HG02798 (cell line): Measurements from ENCODE around the gene BCAR3.

Experiments
- ATAC-seq: cut with Tn5 transposase; IDR thresholded peaks from one replicate; pipeline ENCODE4 v1.9.1; 2021; ENCODE audit warnings: mild to moderate bottlenecking; ENCODE audit not compliant: unreplicated experiment, poor library complexity

The BCAR3 gene

DNA sequence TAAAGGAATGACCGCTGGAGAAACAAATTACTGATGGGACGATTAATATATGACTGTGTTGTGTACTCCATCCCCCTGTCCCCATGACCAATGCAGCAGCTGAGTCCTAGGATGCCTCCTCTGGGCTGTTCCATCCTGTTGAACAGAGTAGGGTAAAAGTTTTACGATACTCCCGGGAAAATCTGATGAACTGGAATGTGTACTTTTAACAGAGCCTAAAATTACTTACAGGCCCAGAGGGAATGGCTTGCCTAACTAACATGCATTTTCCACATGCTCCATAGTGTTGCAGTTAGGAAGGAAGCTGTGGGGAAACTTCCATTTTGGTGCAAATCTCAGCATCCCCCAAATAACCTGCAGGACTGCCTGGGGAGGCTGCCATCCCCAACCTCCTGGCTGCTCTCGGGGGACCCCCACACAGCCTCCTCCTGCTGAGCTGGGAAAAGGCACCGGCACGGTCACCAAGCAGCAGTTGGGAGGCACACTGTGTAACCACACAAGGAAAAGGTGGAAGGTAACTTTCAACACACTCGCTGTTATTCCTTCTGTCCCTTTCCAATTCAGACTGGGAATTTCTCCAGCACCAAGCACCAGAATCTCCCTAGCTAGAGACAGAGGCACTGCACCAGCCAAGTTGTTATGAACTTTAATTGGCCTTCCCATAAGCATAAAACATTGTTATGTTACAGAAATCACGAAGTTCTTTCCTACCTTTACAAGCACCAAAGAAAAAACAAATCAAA lies 97.2 kb downstream of the BCAR3 start:
- ATAC-seq = no peak

DNA sequence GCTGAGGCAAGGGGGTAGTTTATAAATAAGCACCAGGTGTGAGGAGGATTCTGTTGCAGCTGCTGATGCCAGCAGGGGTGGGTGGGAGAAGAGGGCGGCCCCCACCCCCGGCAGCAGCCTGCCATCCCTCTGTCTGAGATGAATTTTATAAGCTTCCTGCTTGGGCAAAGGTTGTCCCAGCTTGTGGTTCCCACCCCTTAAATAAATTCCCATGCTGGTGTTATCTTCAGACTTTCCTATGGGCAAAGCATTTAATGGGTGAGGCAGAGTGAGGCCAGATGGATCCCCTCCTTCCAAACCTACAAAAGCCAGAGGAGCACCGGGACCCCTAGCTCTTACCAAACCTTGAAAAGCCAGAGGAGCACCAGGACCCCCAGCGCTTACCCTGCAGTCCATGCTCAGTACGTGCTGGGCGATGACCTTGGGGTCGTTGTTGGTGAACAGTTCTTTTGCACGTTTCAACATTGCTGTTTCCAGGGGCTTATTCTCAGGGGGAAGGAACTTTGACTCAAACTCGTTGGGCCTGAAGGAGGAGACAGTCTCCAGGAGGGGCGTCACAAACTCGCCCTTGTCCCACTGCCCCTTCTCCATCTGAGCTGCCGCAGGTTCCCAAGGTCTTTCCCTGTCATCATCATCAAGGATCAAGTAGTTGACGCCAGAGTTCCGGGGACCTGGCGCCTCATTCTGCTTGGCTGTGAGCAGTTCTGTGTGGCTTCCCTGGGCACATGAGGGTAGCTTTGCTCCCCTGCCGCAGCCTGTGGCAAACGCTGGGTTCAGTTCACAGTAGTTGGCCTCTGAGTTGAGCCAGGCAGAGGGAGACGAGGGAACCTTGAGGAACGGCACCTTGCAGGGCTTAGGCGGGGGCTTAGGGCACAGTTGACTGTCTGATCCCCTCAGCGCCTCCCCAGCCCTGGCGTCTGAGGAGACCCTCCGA lies 99.5 kb downstream of the BCAR3 start:
- ATAC-seq = no peak

GRCh38 chr1:93579891-93580290 lies 101.7 kb downstream of the BCAR3 start:
- no peak for ATAC-seq

GRCh38 chr1:93578911-93579825 lies 102.5 kb downstream of the BCAR3 start:
- ATAC-seq = no peak

DNA sequence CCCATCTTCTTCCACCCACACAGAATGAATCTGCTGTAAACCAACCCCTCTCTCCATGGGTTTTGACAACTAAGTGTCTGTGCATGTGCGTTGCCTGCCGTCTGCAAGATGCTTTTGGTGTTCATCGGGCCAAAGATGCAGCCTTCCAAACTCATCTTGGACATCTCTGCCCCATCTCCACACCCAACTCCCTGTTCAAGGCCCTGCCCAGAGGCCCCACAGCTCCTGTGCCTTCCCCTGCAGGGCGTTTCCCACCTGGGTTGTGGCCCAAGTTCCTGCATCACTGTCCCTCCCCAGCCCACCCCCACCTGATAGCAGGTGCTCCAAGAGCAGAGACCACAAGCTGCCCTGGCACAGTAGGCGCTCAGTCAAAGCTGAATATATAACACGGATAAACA lies 103.2 kb downstream of the BCAR3 start:
- no peak for ATAC-seq

DNA sequence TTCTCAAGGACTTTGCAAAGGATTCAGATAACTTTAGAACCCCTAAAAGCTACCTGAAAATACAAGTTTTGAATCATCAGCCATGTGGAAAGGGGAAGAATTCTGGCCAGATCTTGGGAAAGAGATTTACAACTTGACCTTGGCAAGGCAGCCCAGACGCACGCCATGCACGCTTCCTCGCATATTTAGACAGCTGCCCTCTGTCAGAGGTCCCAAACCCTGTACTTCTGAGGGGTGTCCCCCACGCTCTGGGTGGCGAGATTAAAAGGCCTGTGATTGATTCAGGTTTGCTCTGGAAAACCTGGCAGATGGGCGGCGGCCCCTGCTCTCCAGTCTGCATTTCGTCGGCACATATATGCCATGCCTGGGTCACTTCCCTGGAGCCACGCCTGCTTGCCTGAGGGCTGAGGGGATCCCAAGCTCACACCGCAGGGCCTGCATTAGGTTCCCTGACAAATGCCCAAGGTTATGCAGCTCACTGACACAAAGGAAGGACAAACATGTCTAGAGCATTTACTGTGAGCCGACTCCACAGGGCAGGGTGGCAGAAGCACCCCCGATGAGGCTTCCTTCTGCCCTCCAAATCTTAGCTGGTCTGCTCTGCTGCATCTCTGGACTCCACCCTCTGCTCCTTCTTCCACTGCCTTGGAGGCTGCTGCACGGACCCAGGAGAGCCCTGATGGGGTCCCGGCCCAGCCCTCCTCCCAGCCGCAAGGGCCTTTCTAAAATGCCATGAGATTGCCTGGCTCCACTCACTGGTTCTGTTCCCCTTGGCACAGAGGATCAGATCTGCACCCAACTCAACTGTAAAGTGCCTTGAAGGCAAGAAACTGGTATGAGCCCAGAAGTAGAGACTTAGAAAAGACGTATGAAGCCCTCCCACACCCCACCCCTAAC lies 103.9 kb downstream of the BCAR3 start:
- no peak for ATAC-seq

DNA sequence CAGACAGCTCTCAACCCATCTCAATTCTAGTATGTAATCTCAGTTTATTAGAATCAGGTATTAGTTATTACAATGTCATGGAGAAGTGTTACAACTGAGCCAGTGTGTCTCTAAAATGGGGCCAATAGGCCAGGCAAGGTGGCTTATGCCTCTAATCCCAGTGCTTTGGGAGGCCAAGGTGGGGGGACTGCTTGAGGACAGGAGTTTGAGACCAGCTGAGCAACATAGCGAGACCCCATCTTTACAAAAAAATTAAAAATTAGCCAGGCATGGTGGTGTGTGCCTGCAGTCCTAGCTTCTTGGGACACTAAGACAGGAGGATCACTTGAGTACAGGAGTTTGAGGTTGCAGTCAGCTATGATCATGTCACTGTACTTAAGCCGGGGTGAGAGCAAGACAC lies 104.9 kb downstream of the BCAR3 start:
- ATAC-seq = no peak

- no peak for ATAC-seq
Measured at GRCh38 chr1:93576346-93576745, 105.3 kb downstream of the BCAR3 start.

GRCh38 chr1:93575621-93576284 lies 105.9 kb downstream of the BCAR3 start:
- ATAC-seq = no peak

DNA sequence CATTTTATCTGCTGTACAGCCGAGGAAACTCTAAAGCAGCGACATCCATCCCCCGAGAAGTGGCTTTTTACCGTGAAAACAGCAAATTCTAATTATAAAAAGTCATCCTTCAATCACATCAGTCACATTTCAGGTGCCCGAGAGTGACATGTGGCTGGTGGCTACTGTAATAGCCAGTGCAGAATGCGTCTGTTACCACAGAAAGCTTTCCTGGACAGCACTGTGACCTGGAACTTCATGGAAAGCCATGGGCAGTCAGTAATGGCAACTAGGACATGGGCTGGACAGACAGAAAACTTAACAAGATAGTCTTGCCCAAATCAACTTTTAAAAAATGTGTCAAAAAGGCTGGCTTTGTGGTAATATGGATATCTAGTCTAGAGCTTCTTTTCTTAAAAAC lies 106.6 kb downstream of the BCAR3 start:
- ATAC-seq = no peak

- ATAC-seq = no peak
Measured at GRCh38 chr1:93574511-93574910, 107.1 kb downstream of the BCAR3 start.

DNA sequence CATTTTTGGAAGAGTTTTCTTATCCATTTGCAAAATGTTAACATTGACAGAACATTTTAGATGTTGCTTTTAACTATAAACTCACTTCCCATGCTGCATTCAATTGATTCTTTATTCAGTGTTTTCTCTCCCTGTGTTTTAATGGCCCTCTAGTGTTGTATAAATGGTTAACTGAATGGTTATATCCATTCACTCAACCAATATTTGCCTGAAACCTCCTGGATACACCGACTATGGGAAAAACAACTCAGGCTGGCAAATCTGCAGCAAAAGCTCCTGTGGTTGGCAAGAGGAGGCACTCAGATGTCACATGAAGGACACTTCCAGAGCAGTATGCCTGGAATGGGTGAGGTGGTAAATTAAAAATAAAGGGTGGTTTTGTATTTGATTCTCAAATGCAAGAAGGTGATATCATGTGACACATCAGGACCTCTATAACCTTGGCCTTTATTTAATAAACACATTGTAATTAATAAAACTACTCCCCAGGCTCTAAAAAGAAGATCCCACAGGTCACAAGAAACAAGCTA lies 107.6 kb downstream of the BCAR3 start:
- ATAC-seq = no peak

- ATAC-seq = no peak
Measured at GRCh38 chr1:93571623-93572310, 109.9 kb downstream of the BCAR3 start.

GRCh38 chr1:93569489-93569888 lies 112.1 kb downstream of the BCAR3 start:
- no peak for ATAC-seq

DNA sequence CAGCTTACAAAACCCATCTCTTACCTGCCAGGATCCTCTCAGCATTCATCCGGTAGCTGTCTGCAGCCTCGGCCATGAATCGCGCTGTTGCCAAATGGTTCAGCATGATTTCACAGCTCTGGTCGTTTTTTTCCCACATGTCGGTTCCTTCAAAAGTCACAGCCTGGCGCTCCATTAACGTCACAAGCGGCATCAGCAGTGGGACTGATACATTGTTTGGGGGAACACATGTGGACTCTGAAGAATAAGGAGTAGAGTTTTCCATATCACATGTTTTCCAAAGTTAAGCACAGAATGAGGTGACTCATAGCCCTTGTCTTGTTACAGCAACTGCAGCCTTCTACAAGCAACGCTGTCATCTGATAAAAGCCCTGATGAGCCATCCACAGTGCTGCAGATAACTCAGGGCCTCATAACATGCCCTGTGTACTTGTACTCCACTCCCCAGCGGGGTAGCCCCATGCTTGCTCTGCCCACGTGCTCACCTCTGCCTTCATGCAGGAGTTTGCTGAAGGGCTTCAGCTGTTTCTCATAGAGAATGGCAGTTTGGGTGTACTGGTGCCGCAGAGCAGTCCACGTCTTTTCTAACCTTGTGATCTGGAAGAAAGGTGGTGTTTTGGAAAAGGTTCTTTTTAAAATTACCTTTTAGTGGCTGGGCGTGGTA lies 114.2 kb downstream of the BCAR3 start:
- no peak for ATAC-seq

DNA sequence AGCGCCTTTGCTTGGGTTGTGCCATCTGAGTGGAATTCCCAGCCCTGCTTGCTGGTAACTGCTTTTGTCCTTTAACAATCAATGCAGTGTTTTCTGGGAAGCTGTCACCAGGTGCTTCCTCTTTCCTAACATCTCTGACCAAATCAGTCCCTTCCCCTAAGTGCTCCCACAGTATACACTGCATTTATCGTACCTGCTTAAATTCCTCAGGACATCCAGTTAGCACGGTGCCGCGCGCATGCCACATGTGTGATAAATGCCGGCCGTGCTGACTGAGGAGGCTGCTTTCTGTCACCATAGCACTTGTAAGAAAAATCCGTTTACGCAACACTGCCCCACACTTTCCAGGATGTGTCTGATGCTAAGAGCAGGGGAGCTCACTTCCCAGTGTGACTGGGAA lies 115.4 kb downstream of the BCAR3 start:
- no peak for ATAC-seq

DNA sequence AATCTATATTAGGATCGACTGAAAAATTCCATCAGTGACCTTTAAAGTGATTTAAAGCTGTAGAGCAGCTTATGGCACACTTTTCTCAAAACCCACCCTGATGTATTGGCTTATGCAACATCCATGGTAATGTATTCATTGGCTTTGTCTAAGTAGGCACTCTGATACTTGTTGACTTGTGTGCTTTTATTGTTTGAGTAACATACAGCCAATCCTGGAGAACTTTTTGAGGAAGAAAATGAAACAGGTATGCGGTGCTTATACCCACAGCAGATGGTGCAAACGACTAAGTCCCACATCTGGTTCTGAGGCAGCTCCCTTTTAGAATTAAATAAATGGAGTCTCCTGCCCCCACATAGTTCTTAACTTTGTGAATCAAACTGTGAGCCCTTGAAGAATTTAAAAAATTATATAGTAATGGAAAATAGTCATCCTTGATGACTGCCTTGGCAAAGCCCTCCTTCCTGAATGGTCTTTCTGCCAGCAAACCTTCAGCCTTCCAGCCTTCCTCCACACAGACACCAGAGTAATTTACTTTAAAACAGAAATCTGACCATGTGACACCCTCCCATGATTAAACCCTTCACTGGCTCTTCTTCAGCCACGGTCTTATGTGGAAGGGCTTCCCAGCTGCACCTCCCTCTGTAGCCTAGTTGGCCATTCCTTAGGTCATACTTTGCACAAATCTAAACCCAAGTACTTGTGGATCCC lies 116.0 kb downstream of the BCAR3 start:
- no peak for ATAC-seq
